GM12891 (cell line): Measurements from ENCODE around the gene LAG3.

Experiments used
- POLR2A ChIP-seq: IDR thresholded peaks from 2 replicates; pipeline ENCODE4 v1.6.1; 2011; ENCODE audit warnings: low read depth, low read length, control low read depth
- TAF1 ChIP-seq: IDR thresholded peaks from 2 replicates; pipeline ENCODE4 v1.6.1; 2011; ENCODE audit warnings: low read depth, low read length, control low read depth

DNA sequence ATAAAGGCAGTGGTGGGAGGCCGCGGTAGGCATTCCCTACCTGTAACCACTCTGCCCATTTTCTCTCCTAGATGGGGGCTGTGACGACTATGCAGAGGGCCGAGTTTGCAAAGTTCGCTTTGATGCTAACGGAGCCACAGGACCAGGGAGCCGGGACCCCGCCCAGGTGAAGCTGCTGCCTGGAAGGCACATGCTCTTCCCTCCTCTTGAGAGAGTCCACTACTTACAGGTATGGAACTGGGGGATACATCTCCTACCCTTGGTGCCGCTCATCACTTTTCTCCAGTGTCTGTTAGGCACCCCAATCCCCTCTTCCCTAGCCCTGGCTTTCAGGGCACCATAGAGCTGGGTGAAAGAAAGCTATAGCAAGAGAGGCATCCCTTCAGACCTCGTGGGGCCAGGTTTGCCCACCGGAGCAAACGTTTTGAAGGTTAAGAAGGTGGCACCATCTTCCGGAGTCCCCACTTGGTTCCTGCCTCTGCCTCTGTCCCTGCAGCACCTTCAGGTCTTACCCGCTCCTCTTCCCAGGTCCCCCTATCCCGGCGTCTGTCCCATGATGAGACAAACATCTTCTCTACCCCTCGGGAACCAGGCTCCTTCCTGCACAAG, 53.9 kb downstream of the LAG3 start:
- TF ChIP-seq TAF1 (no peak), POLR2A (no peak)
